Activated CD8-positive, alpha-beta memory T cell treated with anti-CD3 and anti-CD28 coated beads for 36 hours (primary cell): ENCODE results near the gene CNTN5. TPM values are rescaled to one million over a fixed set of nuclear protein-coding genes. Genes with fewer than 3 reads are reported as not detected.

Experiments used
- CTCF ChIA-PET: fragments of 350-600 bp; sonication (Branson Sonifier 250); formaldehyde crosslinking; loops from one replicate; lab custom pipeline; 2021; ENCODE audit warnings: antibody characterized with exemption; lab: Charles Lee
- POLR2A ChIA-PET: fragments of 350-600 bp; sonication (Branson Sonifier 250); formaldehyde crosslinking; loops from one replicate; lab custom pipeline; 2021; ENCODE audit warnings: antibody characterized with exemption; lab: Charles Lee
- total RNA-seq, 2 experiments: library from RNA; stranded (reverse); gene quantifications; one replicate each; pipeline ENCODE4 v1.2.3, GENCODE V29; 2021

CNTN5 gene
- total RNA-seq, 2 experiments from 2014 or later, result not detected

GRCh38 chr11:99160447-99160846, 139.7 kb downstream of the CNTN5 start:
- POLR2A ChIA-PET, result no interaction called here
- CTCF ChIA-PET, result no interaction called here

- POLR2A ChIA-PET, result no interaction called here
Observed at GRCh38 chr11:99162819-99163218, 142.1 kb downstream of the CNTN5 start.

DNA sequence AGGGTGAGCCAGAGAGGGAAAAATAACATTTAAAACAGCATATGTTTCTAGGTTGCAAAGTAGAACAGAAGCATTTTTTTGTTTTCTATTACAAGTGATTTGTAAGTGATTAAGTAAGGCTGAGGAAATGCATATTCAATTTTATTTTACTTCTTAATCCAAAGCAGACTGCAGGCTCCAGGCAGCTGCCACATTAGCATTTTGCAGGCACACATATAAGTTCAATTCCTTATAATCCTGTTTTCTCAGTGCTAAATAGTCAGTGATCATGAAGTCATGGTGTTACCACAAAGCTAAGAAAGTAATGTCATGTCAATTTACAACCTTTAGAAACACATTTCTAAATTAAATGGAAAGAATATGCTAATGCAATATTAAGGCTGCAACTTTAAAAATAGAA, 149.8 kb downstream of the CNTN5 start:
- POLR2A ChIA-PET, result no interaction called here

More at GRCh38 chr11:99162819-99163218, 142.1 kb downstream of the CNTN5 start:
- CTCF ChIA-PET, result no interaction called here

GRCh38 chr11:99171330-99171729, 150.6 kb downstream of the CNTN5 start:
- POLR2A ChIA-PET, result no interaction called here

More for the DNA sequence above, 149.8 kb downstream of the CNTN5 start:
- CTCF ChIA-PET, result no interaction called here

DNA sequence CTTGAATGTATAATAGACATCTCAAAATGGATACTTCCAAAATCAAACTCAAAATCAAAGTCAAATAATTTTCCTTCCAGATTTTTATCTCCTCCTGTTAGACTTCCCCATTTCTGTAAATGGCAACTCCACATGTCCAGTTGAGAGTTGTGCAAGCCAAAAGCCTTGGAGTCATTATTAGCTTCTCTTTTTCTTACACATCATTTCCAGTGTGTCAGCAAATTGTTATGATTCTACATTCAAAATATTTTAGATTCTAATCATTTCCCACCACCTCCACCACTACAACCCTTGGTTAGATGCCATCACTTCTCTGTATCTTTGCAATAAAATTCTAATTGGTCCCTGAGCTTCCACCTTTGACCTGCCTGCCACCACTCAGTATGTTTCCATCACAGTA, 155.7 kb downstream of the CNTN5 start:
- ChIA-PET POLR2A (no interaction called here), CTCF (no interaction called here)

More at GRCh38 chr11:99171330-99171729, 150.6 kb downstream of the CNTN5 start:
- CTCF ChIA-PET, result no interaction called here

- ChIA-PET CTCF (no interaction called here), POLR2A (no interaction called here)
Observed at GRCh38 chr11:99177446-99177845, 156.7 kb downstream of the CNTN5 start.

GRCh38 chr11:99184146-99184545, 163.4 kb downstream of the CNTN5 start:
- CTCF ChIA-PET, result no interaction called here

GRCh38 chr11:99188221-99188620, 167.5 kb downstream of the CNTN5 start:
- POLR2A ChIA-PET, result no interaction called here
- CTCF ChIA-PET, result no interaction called here

More at GRCh38 chr11:99184146-99184545, 163.4 kb downstream of the CNTN5 start:
- POLR2A ChIA-PET, result no interaction called here

- POLR2A ChIA-PET, result no interaction called here
- CTCF ChIA-PET, result no interaction called here
Observed at GRCh38 chr11:99192716-99193115, 172.0 kb downstream of the CNTN5 start.

DNA sequence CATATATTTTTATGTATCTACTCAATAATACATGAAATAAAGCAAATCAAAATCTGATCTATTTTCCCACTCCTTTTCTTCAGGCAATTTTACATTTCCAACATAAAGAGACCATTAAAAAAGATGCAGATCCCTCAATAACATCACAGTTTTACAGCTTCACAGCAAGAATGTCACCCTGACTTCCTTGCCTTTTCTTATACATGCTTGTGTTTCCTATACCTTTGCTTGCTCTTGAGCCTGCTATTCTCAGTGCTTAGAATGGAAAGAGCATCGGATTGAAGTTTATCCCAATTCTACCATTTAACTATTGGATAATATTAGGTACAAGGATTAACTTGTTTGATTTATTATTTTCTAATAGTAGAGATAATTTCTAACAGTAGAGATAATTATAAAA, 176.7 kb downstream of the CNTN5 start:
- ChIA-PET POLR2A (no interaction called here), CTCF (no interaction called here)

GRCh38 chr11:99198215-99198614, 177.5 kb downstream of the CNTN5 start:
- ChIA-PET POLR2A (no interaction called here), CTCF (no interaction called here)

DNA sequence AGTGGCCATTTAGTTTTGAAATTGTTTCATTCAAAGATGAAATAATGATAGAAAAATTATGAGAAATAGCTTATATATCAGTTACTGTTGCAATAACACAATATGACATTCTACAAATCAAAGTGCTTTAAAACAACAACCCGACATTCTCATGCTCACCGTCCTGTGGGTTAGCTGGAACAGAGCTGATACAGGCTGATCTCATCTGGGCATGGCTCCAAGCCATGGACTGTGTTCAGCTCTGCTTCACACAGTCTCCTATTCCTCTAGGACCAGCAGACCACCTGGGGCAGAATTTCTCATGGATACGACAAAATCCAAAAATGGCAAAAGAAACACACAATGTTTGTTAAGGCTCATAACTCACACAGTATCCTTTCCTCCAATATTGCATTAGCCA, 178.6 kb downstream of the CNTN5 start:
- ChIA-PET POLR2A (no interaction called here), CTCF (no interaction called here)

GRCh38 chr11:99200720-99201119, 180.0 kb downstream of the CNTN5 start:
- POLR2A ChIA-PET, result no interaction called here
- CTCF ChIA-PET, result no interaction called here

DNA sequence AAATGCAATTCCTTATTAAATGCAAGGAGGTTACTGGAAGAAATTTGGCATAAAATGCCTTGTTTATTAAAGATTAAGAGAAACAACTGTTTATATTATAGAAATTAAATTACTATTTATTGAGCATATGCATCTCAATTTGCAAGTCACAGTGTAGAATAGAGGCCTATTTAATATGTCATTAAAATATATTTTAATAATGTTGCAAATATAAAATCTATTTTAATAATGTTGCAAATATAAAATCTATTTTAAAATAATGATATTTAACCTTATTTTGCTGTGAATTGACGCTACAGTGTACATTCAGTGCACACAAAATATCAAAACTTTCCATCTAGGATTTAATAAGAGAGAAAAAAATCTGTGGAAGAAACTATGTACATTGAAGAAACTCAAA, 188.1 kb downstream of the CNTN5 start:
- ChIA-PET POLR2A (no interaction called here), CTCF (no interaction called here)

- CTCF ChIA-PET, result no interaction called here
- POLR2A ChIA-PET, result no interaction called here
Observed at GRCh38 chr11:99229544-99229943, 208.8 kb downstream of the CNTN5 start.

DNA sequence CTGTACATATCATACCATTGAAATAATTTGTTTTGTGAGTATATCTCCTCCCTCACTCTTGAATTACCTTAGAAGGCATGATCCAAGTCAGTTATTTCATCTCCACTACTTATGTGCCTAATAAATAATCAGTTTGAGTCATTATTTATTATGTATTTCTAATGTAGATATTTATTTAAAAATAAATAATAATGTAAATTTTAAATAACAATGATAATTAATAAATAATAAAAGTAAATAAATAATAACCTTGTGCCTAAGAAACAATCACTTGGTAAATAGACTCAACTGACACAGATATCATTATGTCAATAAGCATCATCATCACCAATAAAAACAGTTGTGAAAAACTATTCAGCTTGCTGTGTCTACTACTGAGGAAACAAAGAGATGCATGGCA, 213.8 kb downstream of the CNTN5 start:
- ChIA-PET CTCF (no interaction called here), POLR2A (no interaction called here)

GRCh38 chr11:99238401-99238800, 217.7 kb downstream of the CNTN5 start:
- POLR2A ChIA-PET, result no interaction called here
- CTCF ChIA-PET, result no interaction called here

GRCh38 chr11:99240192-99241030, 219.7 kb downstream of the CNTN5 start:
- POLR2A ChIA-PET, result no interaction called here
- CTCF ChIA-PET, result no interaction called here

GRCh38 chr11:99241066-99241465, 220.3 kb downstream of the CNTN5 start:
- ChIA-PET CTCF (no interaction called here), POLR2A (no interaction called here)

DNA sequence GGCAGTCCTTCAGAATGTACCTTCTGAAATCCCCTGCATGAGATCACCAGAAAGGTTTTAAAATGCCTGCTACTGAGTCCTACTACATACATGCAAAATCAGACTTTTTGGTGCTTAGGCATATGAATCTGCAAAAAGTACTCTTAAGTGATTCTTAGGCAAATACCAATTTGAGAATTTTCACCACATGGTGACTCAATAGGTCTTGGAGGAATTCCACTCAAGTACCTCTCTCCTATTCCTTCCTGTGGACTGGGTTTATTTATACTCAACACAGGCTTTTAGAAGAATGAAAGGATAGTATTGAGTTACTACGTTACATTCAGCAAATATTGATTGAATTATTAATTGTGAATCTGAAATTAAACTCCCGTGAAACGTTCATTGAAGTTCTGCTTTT, 223.9 kb downstream of the CNTN5 start:
- ChIA-PET POLR2A (no interaction called here), CTCF (no interaction called here)

DNA sequence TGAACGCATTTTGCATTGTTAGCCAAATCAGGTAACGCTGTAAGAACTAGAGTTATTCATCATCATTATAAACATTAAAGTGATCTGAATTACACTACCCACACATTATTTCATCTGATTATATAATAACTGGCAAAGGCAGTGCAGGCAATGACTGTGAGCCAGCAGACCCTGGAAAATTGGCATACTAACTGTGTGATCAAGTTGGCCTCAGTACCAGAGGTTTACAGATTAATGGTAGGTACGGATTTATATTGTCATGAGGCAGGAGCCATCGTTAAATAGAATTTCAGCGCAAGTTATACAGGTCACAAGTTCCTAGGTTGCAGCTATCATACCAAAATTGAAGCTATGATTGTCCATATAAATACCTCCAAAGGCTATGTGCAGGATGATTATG, 225.4 kb downstream of the CNTN5 start:
- ChIA-PET POLR2A (no interaction called here), CTCF (no interaction called here)

GRCh38 chr11:99256614-99257013, 235.9 kb downstream of the CNTN5 start:
- ChIA-PET POLR2A (no interaction called here), CTCF (no interaction called here)
